ENCODE results near the gene UBXN1.
A peak's percentile ranks its signal among the peaks of the same experiment; 100 is the strongest.

Gene UBXN1

GRCh38 chr11:62645946-62646824 is 32.7 kb downstream of the UBXN1 start, which contains the start of gene GANAB:
TSS of gene GANAB (minus strand) at chr11:62646613. CDS start at chr11:62646599, 14 bp downstream.
- peak; percentile 98 to 99 (median 99) for DNase-seq (ENCODE audit: low read depth in 3 of 3)

GRCh38 chr11:62645671-62645945 is 33.3 kb downstream of the UBXN1 start:
- no peak for DNase-seq (ENCODE audit: low read depth in 3 of 3)

GRCh38 chr11:62644220-62644619 is 34.7 kb downstream of the UBXN1 start:
- no peak for DNase-seq (ENCODE audit: low read depth in 3 of 3)

- no peak for DNase-seq (ENCODE audit: low read depth in 3 of 3)
Measured at GRCh38 chr11:62632492-62632891, 46.4 kb downstream of the UBXN1 start.

- DNase-seq (ENCODE audit: low read depth in 3 of 3), result no peak
Measured at GRCh38 chr11:62627713-62628112, 51.2 kb downstream of the UBXN1 start.

Data from stimulated activated CD4-positive, alpha-beta T cell treated with anti-CD3 and anti-CD28 coated beads, TNF-alpha, amount 100 ng/mL, for 4 hours (primary cell).